HG03439 (cell line): Measurements from ENCODE around the gene CFAP157.
"Not testable (repeated sequence)": the region's sequence is repeated elsewhere in the genome, so short reads cannot be mapped to it uniquely, and the experiment has no call there.

Experiments
- ATAC-seq: cut with Tn5 transposase; IDR thresholded peaks from one replicate; pipeline ENCODE4 v1.9.1; 2021; ENCODE audit warnings: mild to moderate bottlenecking, moderate library complexity; ENCODE audit not compliant: unreplicated experiment

Gene CFAP157

DNA sequence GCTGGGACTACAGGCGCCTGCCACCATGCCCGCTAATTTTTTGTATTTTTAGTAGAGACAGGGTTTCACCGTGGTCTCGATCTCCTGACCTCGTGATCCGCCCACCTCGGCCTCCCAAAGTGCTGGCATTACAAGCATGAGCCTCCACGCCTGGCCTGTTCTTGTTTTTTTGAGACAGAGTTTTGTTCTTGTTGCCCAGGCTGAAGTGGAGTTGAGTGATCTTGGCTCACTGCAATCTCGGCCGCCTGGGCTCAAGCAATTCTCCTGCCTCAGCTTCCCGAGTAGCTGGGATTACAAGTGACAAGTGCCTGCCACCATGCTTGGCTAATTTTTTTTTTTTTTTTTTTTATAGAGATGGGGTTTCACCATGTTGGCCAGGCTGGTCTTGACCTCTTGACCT lies 50.0 kb downstream of the CFAP157 start:
- ATAC-seq, result not testable (repeated sequence)

DNA sequence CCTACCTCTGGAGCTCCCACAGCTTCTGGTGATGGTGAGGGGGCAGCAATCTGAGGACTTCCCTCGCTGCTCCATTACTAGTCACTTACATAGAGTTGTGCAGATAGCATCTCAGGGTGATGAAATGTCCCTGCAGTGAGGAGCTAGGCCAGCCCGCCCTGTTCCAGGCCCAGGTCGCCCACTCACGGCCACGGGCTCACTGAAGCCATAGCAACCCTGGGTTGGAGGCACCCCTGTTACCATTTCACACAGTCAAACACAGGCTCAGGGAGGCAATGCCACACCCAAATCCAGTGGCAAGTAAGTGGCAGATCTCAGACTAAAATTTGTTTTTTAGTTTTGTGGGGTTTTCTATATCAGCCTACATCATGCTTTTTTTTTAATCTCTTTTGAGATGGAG lies 52.1 kb downstream of the CFAP157 start:
- ATAC-seq, result no peak

DNA sequence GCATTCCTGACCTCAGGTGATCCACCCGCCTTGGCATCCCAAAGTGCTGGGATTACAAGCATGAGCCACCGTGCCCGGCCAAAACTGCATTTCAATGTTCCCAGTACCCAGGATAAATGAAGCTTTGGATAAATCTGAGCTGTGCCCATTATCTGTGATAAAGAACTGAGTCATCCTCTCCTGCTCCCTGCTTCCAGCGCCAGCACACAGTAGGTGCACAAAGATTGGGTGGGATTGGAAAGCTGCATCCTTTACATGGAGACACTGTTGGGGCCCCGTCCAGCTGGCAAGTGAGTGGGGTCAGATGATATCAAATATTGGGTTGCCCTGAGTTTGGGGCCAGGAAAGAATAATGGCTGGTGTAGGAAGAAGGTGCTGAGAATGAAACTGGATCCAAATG lies 54.3 kb downstream of the CFAP157 start:
- no peak for ATAC-seq

DNA sequence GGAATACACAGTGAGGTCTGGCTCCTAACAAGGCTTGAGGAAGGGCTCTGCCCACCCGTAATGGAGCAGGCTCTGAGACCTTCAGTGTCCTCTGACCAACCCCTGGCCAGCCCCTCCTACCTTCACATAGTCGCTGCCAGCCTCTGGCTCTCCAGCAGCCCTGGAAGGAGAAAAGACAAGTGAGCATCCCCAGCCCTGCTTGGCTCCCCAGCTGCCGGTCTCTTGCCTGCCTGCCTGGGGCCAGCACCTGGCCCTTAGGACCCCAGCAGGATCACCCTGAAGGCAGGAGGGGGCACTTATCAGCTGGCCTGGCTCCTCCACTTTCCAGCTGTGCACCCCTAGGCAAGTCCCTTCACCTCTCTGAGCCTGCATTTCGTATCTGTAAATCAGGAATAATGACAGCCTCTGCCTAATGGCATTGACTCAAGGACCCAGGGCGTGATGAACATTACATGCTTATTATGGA lies 54.7 kb downstream of the CFAP157 start:
- ATAC-seq, result no peak

DNA sequence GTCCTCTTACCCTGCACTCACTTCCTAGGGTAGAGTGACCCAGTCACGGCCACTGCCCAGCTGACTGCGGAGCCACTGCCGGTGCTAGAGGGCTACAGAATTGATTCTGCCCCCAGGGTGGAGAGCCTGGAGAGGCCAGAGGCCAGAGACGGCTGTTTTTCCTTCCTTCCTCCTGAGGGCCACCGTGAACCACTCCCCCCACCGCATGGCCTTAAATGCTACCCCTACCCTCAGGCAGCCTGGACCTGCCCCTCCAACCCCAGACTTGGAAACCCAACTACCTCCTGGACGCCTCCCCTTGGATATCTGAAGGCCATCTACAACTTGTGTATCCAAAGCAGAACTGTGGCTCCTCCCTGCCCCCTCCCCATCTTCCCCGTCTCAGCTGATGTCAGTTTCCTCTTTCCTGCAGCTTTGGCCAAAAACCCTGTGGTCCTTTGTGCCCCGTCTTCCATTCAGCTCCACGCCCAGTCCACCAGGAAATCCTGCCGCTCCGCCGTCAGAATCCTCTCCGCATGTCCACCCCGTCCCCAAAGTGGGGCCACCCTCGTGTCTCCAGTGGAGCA lies 55.4 kb downstream of the CFAP157 start:
- no peak for ATAC-seq

DNA sequence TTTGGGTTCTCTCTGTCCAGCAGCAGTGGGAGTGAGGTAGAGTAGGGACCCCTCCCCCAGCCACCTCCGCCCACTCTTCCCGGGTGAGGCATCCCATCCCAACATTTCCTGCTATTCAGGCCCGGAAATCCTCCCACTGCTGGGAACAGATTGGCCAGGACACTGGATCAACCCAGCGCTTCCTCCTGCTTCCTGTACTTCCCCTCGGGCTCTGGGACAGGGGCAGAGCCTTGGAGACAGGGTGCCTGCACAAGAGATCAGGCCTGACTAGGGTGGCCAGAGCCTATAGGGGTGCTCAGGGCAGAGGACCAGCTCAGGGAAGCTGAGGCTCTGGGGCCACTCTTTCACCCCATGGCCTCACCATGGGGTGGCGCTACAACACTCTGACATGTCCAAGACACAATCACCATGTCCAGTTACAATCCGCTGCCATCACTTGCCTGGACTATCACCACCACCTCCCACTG lies 57.2 kb downstream of the CFAP157 start:
- no peak for ATAC-seq

DNA sequence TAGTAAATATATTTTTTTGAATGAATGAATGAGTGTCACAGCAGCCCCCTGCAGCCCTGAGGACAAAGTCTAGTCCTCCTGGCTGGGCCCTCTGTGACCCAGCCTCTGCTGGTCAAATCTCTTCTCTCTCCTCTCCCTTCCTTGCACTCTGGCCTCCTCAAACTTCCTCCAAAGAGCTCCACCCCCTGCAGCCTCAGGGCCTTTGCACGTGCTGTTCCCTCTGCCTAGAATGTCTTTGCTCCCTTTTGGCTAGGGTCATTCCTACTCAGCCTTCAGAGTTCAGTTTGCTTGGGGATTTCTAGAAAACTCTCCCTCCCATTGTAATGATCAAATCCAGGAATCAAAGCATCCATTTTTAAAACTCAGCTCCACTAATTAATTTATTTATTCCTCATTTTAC lies 58.6 kb downstream of the CFAP157 start:
- ATAC-seq, result no peak
